ENCODE data around the gene RBM5.

- TF ChIP-seq CTCF (IDR thresholded peaks at IDR 0.05 in 2 of 3, conservative IDR thresholded peaks at IDR 0.05 in 1 of 3; ENCODE audit: borderline replicate concordance in 1 of 3, insufficient read depth in 1 of 3, low read depth in 2 of 3, low read length in 2 of 3) = no peak
- no peak for TF ChIP-seq ATF3 (IDR thresholded peaks at IDR 0.05)
Measured at GRCh38 chr3:50164984-50165909, 76.5 kb downstream of the RBM5 start.
